NB4 (cell line): Measurements from ENCODE around the gene SLC49A3.

Experiments used
- MYC ChIP-seq: IDR thresholded peaks from 2 replicates; pipeline ENCODE4 v1.6.1; 2011; ENCODE audit warnings: low read depth, low read length
- POLR2A ChIP-seq: IDR thresholded peaks from 2 replicates; pipeline ENCODE4 v1.6.1; 2011; ENCODE audit warnings: mild to moderate bottlenecking; ENCODE audit not compliant: insufficient read length; ENCODE audit errors: extremely low read depth

GRCh38 chr4:681736-682451 lies 7.1 kb downstream of the SLC49A3 start:
- TF ChIP-seq POLR2A, result no peak
- TF ChIP-seq MYC, result no peak
